HL-60 (cell line): ENCODE results near the gene ANKRD39.

Experiments used
- CTCF ChIP-seq: IDR thresholded peaks from one replicate; pipeline ENCODE4 v1.5.1; 2011; ENCODE audit warnings: low read length, control low read depth, inconsistent platforms; ENCODE audit not compliant: insufficient read depth
- POLR2AphosphoS5 ChIP-seq: IDR thresholded peaks from 2 replicates; pipeline ENCODE4 v1.6.1; 2012; ENCODE audit warnings: low read depth

- TF ChIP-seq POLR2AphosphoS5: no peak
- TF ChIP-seq CTCF: no peak
Observed at GRCh38 chr2:96906729-96907114, 48.9 kb upstream of the ANKRD39 start.
